OCI-M2 (cell line): ENCODE measurements around the gene GLDN.
"Not testable (repeated sequence)": the region's sequence is repeated elsewhere in the genome, so short reads cannot be mapped to it uniquely, and the experiment has no call there.

Experiments
- DNase-seq: peaks from one replicate; lab custom pipeline; 2025; ENCODE audit not compliant: unreplicated experiment; lab: John Stamatoyannopoulos, UW

Gene GLDN

DNA sequence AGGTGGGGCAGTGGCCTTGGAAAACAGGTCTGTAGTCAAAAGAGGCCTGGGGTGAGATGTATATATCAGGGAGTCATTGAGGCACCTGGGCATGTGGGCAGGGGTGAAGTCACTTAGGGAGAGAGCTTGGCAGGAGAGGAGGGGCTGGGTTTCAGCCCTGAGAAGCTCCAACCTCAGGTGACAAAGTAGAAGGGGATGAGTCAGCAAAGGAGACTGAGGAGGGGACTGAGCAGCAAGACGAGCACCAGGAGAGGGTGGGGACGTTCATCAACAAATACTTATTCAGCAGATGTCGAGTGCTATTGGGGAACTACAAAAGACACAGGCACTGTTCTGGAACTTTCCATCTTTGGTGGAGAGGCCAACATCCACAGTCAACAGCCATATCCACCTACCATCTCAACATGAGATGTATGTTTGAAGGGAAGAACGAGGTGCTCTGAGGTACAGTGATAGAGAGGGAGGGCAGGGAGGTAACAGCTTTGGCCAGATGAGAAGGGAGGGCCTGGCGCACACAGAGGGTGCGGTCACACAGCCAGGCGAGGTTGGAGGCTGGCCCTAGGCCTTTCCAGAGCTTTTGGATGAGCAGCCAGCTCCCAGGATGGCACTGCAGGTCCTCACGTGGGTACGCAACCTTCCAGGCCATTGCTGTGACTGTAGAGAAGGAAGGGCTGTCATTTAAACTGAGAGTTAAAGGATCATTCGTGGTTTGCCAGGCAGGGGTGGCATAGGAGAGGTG, 45.7 kb downstream of the GLDN start:
- no peak for DNase-seq

DNA sequence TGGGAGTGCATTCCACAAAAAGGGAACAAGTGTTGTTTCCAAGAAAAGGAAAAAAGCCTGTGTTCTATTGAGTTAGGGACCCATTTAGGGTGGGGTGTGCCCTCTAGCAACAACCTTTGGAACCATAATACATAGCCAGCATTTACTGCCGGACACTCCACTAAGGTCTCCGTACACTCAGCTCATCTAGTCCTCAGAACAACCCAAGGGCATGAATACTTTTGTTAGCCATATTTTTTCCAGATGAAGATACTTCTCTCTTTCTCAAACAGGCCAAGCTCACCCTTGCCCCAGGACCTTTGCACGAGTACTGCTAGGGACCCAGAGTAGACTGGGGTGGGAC, 46.2 kb downstream of the GLDN start:
- no peak for DNase-seq

DNA sequence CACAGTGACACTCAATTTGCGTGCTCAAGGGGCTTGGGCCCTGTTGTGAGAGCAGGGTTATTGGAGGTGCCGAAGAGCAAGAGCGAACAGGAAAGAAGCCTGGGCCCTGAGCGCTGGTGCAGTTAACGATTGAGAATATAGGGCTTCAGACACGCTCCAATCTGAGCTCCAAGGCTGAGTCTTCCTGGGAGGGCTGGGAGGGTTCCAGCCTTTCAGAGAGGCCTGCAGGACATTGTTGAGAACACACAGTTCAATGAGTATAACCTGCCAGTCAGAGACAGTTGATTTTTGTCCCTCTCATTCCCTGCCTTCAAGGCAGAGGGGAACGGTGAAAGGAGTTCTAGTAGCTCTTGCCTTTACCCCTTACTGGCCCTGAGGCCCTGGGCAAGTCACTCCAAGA, 47.3 kb downstream of the GLDN start:
- DNase-seq = no peak

DNA sequence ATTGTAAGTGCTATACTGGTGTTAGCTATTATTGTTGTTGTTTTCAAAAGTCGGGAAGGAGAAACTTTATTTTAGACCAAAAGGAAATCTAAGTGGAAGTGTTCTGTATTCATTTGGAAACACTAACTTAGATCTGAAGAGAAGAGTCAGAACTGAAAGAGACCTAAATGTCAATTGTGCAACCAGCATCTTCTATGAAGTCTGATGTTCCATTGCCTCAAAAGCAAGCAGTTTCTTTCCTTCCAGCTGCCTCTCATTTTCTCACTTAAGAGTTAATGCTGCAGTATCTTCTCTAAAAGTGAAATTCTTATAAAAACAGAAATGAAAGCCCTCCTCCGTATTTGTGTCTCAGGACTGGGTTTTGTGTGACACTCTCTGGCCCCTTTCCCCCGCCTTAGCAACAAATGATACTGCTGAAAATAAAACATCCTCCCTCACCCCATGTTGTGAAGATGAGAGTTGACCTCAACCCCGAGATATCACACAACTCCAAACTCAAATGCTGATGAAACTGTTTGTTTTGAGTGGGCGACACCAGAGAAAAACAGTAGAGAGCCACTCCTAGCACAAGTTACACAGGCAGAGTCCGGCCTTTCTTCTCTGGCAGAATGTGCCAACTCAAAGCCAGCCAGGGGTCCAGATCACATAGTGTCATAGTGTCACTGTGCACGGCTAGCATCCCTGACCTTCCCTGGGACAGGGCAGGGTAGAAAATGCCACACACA, 48.9 kb downstream of the GLDN start:
- no peak for DNase-seq

DNA sequence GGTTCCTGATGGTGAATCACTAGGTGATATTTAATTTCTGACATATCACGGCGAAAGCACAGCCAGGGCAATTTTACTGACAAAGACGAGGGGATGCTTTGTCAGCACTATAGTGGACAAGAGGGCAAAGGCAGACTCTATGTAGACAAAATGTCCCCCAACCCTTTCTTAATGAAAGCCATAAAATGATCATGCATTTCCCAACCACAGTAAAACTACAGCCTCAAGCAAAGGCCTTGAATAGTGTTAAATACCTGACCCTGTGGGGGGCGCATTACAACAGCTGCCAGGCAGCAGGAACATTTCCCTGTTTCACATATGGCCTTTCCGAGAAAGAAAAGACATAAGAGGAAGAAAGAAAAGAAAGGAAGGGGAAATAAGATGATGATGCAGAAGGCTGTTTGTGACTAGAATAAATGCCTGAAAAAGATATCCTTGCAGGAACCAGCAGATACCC, 49.5 kb downstream of the GLDN start:
- DNase-seq = no peak

DNA sequence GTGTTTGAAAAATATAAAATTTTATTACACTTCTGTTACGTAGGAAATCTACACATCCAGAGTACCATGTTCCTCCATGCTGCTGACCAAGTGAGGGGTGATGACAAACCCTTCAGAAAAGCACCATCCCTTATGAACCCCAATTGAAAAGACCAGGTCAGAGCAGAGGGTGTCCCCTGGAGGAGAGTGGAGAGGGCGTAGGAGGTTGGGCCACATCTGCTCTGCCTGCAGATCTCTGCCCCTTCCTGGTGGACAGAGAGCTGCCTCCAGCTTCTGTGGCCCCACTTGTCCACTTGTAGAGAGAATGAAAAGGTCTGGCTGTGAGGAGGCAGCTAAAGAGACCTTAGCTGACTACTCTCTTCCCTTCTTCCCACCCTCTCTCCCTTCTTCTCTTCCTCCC, 55.5 kb downstream of the GLDN start:
- DNase-seq = no peak

DNA sequence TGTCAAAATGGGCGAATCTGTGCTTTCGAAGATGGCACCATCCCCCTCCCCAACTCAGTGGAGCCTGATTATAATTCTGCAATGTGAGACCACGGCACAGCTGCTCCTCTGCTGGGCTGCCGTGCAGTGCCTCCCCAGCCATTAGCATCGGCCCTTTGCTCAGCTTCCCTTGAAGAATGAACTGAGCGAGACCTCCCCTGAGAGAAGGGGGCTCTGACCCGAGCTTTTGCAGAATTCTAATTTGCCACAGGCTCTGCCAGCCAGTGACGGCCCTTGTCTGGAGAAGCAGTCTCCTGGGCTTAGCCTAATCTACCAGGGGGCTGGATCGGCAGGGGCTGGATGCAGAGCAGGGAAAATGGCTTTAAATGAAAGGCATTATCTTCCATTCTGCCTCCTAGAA, 57.2 kb downstream of the GLDN start:
- no peak for DNase-seq

DNA sequence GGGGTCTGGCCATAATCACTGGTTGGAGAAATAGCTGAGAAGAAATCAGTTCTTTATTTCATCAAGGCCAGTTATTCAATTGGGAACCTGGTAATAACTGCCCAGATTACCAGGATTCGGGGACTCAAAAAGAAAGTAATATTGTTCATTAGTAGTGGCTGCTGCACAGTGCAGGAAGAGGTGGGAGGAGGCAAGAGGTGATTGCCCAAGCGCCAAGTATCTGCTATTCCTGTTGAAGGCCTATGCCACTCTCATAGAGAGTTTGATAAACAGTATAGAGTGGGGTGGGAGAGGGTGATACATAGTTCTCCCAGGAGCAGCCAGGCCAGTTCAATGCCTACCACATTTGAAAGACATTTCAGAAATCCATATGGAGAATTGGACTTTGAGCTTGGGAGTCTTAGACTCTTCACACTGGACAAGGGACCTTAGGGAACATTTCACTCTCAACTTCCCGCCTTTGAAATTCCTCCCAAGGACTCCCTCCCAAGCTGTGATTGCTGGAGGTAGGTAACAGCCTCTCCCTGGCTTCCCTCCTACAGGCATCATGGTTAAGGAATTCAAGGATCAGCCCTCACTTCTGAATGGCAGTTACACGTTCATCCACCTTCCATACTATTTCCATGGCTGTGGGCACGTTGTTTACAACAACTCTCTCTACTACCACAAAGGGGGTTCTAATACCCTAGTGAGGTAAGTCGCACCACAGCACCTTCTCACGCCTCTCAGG, 59.8 kb downstream of the GLDN start:
- no peak for DNase-seq

DNA sequence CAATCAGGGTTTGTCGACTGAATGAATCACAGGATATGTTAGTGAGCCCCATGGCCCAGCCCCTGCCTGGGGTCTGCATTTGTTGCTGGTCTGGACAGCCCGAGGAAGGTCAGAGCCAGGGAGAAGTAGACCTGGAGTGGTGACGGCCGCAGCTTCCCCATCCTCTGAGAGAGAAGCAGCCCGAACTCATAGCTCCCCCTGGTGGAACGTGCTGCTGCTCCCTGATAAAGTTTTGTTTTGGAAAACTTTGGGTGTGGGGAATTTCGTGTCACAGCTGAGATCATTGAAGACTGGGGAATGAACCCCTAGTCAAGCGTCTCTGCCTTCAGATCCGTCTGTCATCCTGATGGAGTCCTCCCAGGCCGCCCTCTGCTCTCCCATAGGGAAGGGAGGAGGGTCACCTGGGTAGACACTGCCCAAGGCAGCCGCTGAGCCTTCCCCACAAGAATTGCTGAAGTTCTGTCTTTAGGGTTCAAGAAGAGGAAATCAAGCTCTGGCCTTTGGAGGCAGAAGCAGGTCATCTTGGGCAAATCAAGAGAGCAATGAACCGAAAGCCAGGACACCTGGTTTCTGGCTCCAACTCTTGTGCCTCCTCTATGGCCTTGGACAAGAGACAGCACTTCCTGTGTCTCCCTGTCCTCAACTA, 60.5 kb downstream of the GLDN start:
- DNase-seq = no peak

DNA sequence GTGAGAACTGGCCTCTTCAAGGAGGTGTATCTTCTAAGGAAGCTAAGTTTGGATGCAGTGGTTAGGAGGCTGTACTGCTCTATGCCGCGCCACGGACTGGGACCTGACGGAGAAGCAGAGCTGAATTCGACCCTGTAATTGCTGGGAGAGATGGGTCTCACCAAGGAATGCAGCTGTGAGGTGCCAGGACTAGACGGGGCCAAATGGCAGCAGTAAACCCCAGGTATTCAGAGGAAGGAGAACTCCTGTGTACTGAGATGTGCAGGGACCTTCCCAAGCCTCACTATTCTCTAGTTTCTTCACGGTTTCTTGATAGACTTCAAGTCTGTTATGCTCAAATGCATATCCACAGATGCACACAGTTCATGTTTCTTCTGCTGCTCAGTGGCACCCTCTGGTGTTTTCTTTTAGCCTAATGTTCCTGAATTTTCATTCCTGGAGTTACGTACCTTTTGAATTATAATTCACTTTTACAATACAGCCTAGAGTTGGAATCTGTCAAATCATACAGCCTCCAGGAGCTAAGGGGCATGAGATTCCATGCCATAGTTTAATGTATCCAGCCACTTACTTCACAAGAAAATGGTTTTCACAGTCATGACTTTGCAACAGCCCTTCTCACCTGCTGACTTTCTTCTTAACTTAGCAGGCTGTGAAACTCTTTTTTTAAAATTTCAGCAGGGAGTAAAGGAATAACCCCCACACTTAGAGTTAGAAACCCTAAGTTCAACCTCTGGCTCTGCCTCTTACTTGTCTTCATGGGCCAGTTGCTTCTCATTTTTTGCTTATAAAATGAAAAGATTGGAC, 61.8 kb downstream of the GLDN start:
- DNase-seq = no peak

DNA sequence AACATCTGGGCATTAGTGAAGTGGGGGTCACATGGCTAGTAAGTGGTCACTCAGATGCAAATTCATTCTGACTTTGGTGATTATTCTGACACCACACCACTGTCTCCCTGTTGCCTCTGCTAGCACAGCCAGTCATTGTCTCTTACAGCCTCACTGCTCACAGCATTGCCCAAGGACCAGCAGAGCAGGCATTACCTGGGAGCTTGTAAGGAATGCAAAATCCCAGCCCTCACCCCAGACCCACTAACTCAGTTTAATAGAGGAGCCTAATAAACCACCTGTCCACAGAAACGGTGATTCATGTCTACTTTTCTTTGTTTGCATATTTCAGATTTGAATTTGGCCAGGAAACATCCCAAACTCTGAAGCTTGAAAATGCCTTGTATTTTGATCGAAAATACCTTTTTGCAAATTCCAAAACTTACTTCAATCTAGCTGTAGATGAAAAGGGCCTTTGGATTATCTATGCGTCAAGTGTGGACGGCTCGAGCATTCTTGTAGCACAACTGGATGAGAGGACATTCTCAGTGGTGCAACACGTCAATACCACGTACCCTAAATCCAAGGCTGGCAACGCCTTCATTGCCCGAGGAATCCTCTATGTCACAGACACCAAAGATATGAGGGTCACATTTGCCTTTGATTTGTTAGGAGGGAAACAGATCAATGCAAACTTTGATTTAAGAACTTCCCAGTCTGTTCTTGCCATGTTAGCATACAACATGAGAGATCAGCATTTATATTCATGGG, 62.7 kb downstream of the GLDN start:
- DNase-seq = no peak

DNA sequence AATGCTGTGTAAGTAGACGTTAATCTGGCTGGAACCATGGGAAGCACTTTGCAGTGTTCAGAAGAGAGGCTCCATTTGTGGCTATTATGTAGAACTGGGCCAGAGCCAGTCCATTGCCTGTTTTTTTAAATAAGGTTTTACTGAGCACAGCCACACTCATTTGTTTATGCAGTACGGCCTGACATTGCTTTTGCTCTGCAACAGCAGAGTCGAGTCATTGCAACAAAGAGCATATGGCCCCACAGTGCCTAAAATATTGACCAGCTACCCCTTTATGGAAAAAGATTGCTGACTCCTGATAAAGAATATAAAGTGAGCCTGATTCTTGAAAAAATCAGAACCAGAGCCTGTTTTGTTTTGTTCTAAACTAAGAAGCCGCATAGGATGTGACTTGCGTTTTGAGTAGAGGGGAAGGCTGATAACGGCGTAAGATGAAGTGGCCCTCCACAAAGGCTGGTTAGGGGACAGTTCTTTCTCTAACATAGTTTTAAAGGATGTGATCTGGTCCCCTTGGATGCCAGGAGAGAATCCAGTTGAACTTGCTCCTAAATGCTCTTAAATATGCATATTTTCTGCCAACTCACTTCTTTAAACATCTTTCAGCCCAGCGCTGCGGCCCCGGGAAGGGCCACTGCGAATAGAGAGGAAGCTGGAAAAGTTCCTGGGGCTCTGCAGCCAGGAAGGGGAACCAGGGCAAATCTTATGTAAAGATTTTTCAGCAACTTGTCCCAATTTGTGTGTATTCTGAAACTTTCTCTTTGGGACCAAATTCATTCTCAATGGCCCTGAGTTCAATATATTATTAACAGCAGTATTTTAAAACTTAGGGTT, 64.5 kb downstream of the GLDN start:
- no peak for DNase-seq

DNA sequence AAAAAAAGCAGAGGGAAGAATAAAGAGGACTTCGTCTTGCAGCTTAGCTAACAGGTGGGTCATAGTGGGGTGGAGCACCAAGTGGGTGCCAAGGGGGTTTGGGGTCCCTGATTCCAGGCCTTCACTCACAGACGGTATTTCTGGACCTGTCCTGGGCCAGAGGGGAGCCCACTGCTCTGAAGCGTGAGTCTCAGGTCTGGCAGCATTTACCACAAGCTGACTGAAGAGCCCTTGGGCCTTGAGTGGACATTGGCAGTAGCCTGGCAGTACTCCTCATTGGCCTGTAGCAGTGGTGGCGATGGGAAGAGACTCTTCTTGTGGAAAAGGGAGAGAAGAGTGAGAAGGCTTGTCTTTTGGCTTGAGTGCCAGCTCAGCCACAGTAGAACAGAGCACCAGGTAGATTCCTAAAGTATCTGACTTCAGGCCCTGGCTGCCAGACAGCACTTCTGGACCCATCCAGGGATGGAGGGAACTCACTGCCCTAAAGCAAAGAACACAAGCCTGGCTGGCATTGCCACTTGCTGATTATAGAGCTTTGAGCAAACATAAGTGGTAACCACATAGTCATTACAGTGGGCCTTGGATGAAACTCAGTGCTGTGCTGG, 72.9 kb downstream of the GLDN start:
- DNase-seq = no peak

DNA sequence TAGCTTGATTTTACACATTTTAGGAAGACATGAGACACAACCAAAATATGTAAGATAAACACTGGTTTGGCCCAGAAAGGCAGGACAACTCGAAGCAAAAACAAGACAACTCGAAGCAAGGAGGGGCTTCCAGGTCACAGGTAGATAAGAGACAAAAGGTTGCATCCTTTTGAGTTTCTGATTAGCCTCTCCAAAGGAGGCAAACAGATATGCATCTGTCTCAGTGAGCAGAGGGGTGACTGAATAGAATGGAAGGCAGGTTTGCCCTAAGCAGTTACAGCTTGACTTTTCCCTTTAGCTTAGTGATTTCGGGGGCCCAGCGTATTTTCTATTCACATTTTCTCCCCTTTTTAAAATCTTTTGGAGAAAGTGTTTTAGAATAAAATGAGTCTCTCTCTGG, 74.7 kb downstream of the GLDN start:
- DNase-seq = no peak

DNA sequence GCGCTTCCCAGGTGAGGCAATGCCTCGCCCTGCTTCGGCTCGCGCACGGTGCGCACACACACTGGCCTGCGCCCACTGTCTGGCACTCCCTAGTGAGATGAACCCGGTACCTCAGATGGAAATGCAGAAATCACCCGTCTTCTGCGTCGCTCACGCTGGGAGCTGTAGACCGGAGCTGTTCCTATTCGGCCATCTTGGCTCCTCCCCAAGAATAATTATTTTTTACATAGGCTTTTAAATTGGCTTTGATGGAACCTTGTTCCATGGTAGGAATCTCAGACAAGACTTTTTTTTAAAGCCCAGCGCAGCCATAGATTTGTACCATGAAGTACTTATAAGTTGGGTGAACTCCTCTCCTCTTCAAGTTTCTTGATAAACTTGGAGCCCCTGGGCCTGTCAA, 81.6 kb downstream of the GLDN start:
- not testable (repeated sequence) for DNase-seq

DNA sequence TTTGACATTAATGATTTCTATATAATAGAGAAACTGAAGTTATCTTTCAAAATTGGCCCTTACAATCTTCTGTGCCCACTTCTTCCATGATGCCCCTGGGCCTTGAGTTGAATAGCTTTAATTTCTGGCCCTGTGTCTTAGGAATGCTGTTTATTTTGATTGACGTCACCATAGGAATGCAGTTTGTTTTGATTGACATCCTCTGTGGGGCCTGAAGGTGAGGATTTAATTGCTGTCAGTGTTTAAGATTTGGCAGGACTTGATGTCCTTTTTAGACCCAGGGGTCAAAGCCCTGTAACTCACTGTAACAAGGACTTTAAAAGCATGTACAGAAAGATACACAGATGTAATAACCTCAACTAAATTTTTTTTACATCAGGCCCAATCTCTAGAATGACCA, 83.3 kb downstream of the GLDN start:
- DNase-seq = no peak

DNA sequence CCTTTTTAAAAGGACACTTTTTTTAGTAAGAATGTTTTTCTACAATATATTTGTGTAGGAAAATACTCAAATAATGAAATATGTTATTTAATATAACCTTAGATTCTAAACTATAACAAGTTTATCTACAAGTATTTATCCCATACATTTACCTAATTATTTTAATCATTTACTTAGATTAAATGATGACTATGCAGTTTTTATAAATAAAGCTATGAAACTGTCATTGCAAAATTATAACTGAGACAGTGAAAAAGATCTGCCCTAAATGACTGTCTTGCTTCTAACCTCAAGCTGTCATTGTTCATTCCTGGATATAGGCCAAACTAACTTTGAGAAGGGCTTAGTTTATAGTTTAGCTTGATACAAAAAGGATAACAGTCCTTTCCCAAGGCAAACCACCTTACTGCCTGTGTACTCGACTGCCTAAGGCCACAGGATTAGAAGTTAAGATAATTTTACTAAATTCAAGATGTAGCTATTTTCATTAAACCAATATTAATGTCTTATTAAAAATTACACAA, 84.1 kb downstream of the GLDN start:
- no peak for DNase-seq

DNA sequence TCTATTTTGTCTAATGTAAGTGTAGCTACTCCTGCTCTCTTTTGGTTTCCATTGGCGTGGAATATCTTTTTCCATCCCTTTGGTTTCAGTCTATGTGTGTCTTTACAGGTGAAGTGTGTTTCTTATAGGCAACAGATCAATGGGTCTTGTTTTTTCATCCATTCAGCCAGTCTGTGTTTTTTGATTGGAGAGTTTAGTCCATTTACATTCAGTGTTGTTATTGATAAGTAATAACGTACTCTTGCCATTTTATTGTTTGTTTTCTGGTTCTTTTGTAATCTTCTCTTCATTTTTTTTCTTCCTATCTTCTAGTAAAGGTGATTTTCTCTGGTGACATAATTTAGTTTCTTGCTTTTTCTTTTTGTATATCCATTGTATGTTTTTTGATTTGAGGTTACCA, 97.1 kb downstream of the GLDN start:
- DNase-seq = no peak
